Spleen (tissue), 11 donors: Measurements from ENCODE around the gene CASTOR1. TPM values are rescaled to one million over a fixed set of nuclear protein-coding genes. Genes with fewer than 3 reads are reported as not detected.

Experiments used
- DNase-seq: peaks from one replicate; pipeline ENCODE4 v3.0.0-alpha.2; 2020
- H3K27ac ChIP-seq, 8 donors: fragments of 200-600 bp; sonication (generic) in 7 of 8; 1 replicate in 4 of 8; 2 replicates in 4 of 8; pipeline versions ENCODE4 v1.5.0 to v1.8.0; 2016 to 2021; ENCODE audit warnings: inconsistent platforms in 4 of 8, mild to moderate bottlenecking in 4 of 8, moderate library complexity in 1 of 8
- H3K27me3 ChIP-seq, 7 donors: fragments of 200-600 bp; sonication (generic) in 6 of 7; replicated peaks in 1 of 7; 1 replicate in 4 of 7; 2 replicates in 3 of 7; pipeline versions ENCODE4 v1.5.0 to v1.8.0; 2016 to 2021; ENCODE audit warnings: inconsistent platforms in 3 of 7, mild to moderate bottlenecking in 1 of 7
- H3K36me3 ChIP-seq, 6 donors: fragments of 200-600 bp; sonication (generic) in 5 of 6; 1 replicate in 4 of 6; 2 replicates in 2 of 6; pipeline versions ENCODE4 v1.5.0 to v1.8.0; 2016 to 2021; ENCODE audit warnings: inconsistent platforms in 2 of 6
- H3K4me1 ChIP-seq, 6 donors: fragments of 200-600 bp; sonication (generic) in 5 of 6; 1 replicate in 3 of 6; 2 replicates in 3 of 6; pipeline versions ENCODE4 v1.5.0 to v1.8.0; 2016 to 2021; ENCODE audit warnings: inconsistent platforms in 3 of 6
- H3K4me3 ChIP-seq, 8 donors: fragments of 200-600 bp; sonication (generic) in 7 of 8; 1 replicate in 4 of 8; 2 replicates in 4 of 8; pipeline versions ENCODE4 v1.5.0 to v1.8.0; 2016 to 2021; ENCODE audit warnings: inconsistent platforms in 4 of 8, mild to moderate bottlenecking in 4 of 8, moderate library complexity in 2 of 8
- H3K9me3 ChIP-seq, 8 donors: fragments of 200-600 bp; sonication (generic) in 7 of 8; 1 replicate in 4 of 8; 2 replicates in 4 of 8; pipeline versions ENCODE4 v1.5.0 to v1.8.0; 2016 to 2021; ENCODE audit warnings: inconsistent platforms in 4 of 8
- POLR2A ChIP-seq, 3 donors: fragments of 450-650 bp; IDR thresholded peaks; one replicate each; pipeline ENCODE4 v1.5.1; 2017; ENCODE audit warnings: antibody characterized with exemption in 3 of 3, mild to moderate bottlenecking in 1 of 3
- POLR2AphosphoS5 ChIP-seq, 3 donors: sonication (generic); formaldehyde crosslinking; IDR thresholded peaks; one replicate each; pipeline ENCODE4 v1.5.1; 2017; ENCODE audit warnings: antibody characterized with exemption in 3 of 3
- WGBS, 5 donors: extraction: QIAGEN DNeasy Blood & Tissue Kit in 3 of 5; methylation state at CpG; one replicate each; pipeline versions ENCODE4 v1.1.5 to v1.1.7; 2013 to 2018; 5-methylcytosine and 5-hydroxymethylcytosine counted together
- intact Hi-C: fragments of 100-400 bp; cut with DNase I; formaldehyde crosslinking; loops from one replicate; pipeline ENCODE4 v1.15.0; 2023; ENCODE audit warnings: low total_unique reads
- polyA plus RNA-seq, 3 donors: library from polyadenylated mRNA; stranded (reverse); fragments of 200-250 nt; gene quantifications; one replicate each; pipeline ENCODE4 v1.2.1, GENCODE V29; 2013
- total RNA-seq, 7 donors: library from RNA; depleted of rRNA in 3 of 7; stranded (reverse); fragments of >200 nt in 3 of 7; fragmentation: NEBNext Ultra II Directional in 4 of 7; extraction: Animal tissue kit (Norgen Biotek cat#: 25700) in 4 of 7; gene quantifications; one replicate each; pipeline versions ENCODE4 v1.1.0 to v1.2.1, GENCODE V29; 2016 to 2021
- TF ChIP-seq, protein P1 (sequence below), 11 experiments: fragments of 200-600 bp in 7 of 11; fragments of 450-650 bp in 4 of 11; sonication (generic) in 4 of 11; IDR thresholded peaks in 8 of 11; conservative IDR thresholded peaks in 3 of 11; 1 replicate in 7 of 11; 2 replicates in 4 of 11; pipeline versions ENCODE4 v1.4.0 to v1.8.0; 2016 to 2021; ENCODE audit warnings: antibody characterized with exemption in 11 of 11, inconsistent platforms in 4 of 11, mild to moderate bottlenecking in 1 of 11
- donor health status: healthy with polysubstance abuse.
- donor health status: DM: no; HTN: no; CAD: no; lungs with moderate emphysema.
- donor health status: DM: no; HTN: no; CAD: no.
- donor health status: Bipolar disorder and iron deficiency.
- donor health status: healthy.
- donor health status: DM: no; HTN: no; CAD: no.
- donor health status: DM: yes; HTN: yes; CAD: no.

CASTOR1 gene
- total and polyA plus RNA-seq, 10 donors: 5.6 to 18.9 (median 12.6) TPM

DNA sequence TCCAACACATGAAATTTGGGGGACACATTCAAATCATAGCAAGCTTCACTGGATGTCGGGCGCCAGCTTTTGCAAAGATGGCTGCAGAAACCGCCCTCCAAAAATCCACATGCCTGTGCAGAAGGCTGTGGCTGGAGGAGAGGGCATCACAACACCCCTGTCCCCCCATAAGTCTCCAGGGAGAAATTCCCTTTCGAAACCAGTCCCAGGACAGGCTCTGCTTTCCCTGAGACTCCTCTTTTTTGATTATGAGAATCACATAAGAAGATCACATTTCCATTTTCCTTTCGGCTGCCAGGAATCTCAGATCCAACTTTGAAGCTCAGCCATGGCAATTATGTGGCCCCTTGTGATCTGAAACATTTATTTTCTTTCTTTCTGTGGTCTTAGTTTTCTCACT, 52.4 kb downstream of the CASTOR1 start:
- TF ChIP-seq, protein P1, sequence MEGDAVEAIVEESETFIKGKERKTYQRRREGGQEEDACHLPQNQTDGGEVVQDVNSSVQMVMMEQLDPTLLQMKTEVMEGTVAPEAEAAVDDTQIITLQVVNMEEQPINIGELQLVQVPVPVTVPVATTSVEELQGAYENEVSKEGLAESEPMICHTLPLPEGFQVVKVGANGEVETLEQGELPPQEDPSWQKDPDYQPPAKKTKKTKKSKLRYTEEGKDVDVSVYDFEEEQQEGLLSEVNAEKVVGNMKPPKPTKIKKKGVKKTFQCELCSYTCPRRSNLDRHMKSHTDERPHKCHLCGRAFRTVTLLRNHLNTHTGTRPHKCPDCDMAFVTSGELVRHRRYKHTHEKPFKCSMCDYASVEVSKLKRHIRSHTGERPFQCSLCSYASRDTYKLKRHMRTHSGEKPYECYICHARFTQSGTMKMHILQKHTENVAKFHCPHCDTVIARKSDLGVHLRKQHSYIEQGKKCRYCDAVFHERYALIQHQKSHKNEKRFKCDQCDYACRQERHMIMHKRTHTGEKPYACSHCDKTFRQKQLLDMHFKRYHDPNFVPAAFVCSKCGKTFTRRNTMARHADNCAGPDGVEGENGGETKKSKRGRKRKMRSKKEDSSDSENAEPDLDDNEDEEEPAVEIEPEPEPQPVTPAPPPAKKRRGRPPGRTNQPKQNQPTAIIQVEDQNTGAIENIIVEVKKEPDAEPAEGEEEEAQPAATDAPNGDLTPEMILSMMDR (IDR thresholded peaks at IDR 0.05 in 8 of 11, conservative IDR thresholded peaks at IDR 0.05 in 3 of 11): no peak
- TF ChIP-seq POLR2AphosphoS5 (IDR thresholded peaks at IDR 0.05): no peak
- no peak for TF ChIP-seq POLR2A (IDR thresholded peaks at IDR 0.05)
- WGBS, 5 donors: 92 to 97% (median 95%) methylated on average over 5 of the region's 5 CpGs
- no peak for DNase-seq
- H3K9me3 ChIP-seq: no peaks in the 10 kb centered on the region
- intact Hi-C loops: no loop called here
- H3K4me3 ChIP-seq: no peak overlapping the region
- H3K4me1 ChIP-seq: peaks cover 7 to 41% (median 21%) of the 10 kb centered on the region in 6 donors
- no peak overlapping the region for H3K27ac ChIP-seq
- peaks cover 0 to 8% (median 0%) of the 10 kb centered on the region in 7 donors for H3K27me3 ChIP-seq
- no peaks in the 10 kb centered on the region for H3K36me3 ChIP-seq

DNA sequence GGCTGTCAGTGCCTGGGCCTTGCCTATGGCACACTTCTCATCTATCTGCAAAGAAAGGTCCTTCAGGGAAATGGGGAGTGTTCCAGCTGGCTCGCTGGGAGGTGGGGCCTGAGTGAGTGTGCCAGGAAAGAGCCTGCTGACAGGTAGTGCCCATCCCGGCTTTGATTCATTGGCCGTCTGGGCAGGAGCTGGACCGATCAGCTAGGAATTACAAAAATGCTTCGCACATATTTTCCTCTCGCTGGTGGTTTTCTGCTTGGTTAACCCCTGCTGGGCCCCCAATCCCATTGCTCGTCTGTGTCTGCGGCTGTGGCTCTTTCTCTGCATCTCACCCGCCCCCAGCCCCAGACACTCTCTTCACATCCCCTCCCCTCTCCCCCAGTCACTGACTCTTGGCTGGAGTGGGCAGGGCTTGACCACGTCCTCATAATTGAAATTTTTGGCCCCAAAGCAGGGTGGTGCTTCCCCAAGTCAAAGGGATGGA, 53.6 kb downstream of the CASTOR1 start:
- 52 to 76% (median 69%) methylated on average over 10 of the region's 10 CpGs for WGBS, 5 donors
- H3K27ac ChIP-seq: peak overlapping the region in 5 of 8 donors; percentile 24 to 64 (median 42)
- no peaks in the 10 kb centered on the region for H3K36me3 ChIP-seq
- H3K4me1 ChIP-seq: peaks cover 6 to 33% (median 15%) of the 10 kb centered on the region in 6 donors
- no peak for DNase-seq
- no peak for TF ChIP-seq POLR2A (IDR thresholded peaks at IDR 0.05)
- intact Hi-C loops: no loop called here
- H3K27me3 ChIP-seq: peaks cover 0 to 8% (median 0%) of the 10 kb centered on the region in 7 donors
- no peaks in the 10 kb centered on the region for H3K9me3 ChIP-seq
- no peak overlapping the region for H3K4me3 ChIP-seq

Other genes with a start within 250 kb of the CASTOR1 start
- gene HORMAD2, start 209.0 kb downstream of the CASTOR1 start, total RNA-seq: not detected
- gene HORMAD2, start 209.0 kb downstream of the CASTOR1 start, polyA plus RNA-seq: not detected
- 1 to 10 TPM in 3 of 7 donors, under 1 TPM in 2, not detected in 2; 0.32 to 3.2 (median 2.3) TPM for gene LIF, start 42.7 kb downstream of the CASTOR1 start, total RNA-seq
- under 1 TPM; 0.21 to 0.77 (median 0.24) TPM for gene LIF, start 42.7 kb downstream of the CASTOR1 start, polyA plus RNA-seq
- gene OSM, start 22.7 kb downstream of the CASTOR1 start, total RNA-seq: 10 to 100 TPM in 2 of 7 donors, 1 to 10 TPM in 5; 2.1 to 16.8 (median 4.5) TPM
- 1 to 10 TPM; 1.2 to 2.1 (median 1.7) TPM for gene OSM, start 22.7 kb downstream of the CASTOR1 start, polyA plus RNA-seq
- 10 to 100 TPM; 26.8 to 46.4 (median 34.3) TPM for gene TBC1D10A, start 37.4 kb upstream of the CASTOR1 start, total RNA-seq
- 10 to 100 TPM; 21.1 to 37.4 (median 22.1) TPM for gene TBC1D10A, start 37.4 kb upstream of the CASTOR1 start, polyA plus RNA-seq
- 100 to 1,000 TPM; 154 to 223 (median 182) TPM for gene SF3A1, start 67.4 kb upstream of the CASTOR1 start, total RNA-seq
- gene SF3A1, start 67.4 kb upstream of the CASTOR1 start, polyA plus RNA-seq: 10 to 100 TPM; 14.9 to 22.8 (median 16.1) TPM
- gene CCDC157, start 67.5 kb upstream of the CASTOR1 start, total RNA-seq: 1 to 10 TPM; 2.1 to 8.1 (median 3.5) TPM
- 1 to 10 TPM; 2.5 to 4.6 (median 3.9) TPM for gene CCDC157, start 67.5 kb upstream of the CASTOR1 start, polyA plus RNA-seq
- gene RNF215, start 97.9 kb upstream of the CASTOR1 start, total RNA-seq: 10 to 100 TPM; 10.2 to 19.5 (median 15.9) TPM
- gene RNF215, start 97.9 kb upstream of the CASTOR1 start, polyA plus RNA-seq: 10 to 100 TPM in 1 of 3 donors, 1 to 10 TPM in 2; 6.5 to 11.0 (median 8.3) TPM
- 1 to 10 TPM in 6 of 7 donors, under 1 TPM in 1; 0.52 to 6.1 (median 2.4) TPM for gene SEC14L2, start 107.5 kb upstream of the CASTOR1 start, total RNA-seq
- 1 to 10 TPM in 1 of 3 donors, under 1 TPM in 2; 0.54 to 1.5 (median 0.96) TPM for gene SEC14L2, start 107.5 kb upstream of the CASTOR1 start, polyA plus RNA-seq
- 10 to 100 TPM in 6 of 7 donors, 1 to 10 TPM in 1; 9.9 to 36.8 (median 15.4) TPM for gene MTFP1, start 136.3 kb upstream of the CASTOR1 start, total RNA-seq
- gene MTFP1, start 136.3 kb upstream of the CASTOR1 start, polyA plus RNA-seq: 10 to 100 TPM; 16.9 to 30.4 (median 26.4) TPM
- not detected for gene SEC14L3, start 182.5 kb upstream of the CASTOR1 start, total RNA-seq
- gene SEC14L3, start 182.5 kb upstream of the CASTOR1 start, polyA plus RNA-seq: not detected
- gene SEC14L4, start 216.2 kb upstream of the CASTOR1 start, total RNA-seq: 1 to 10 TPM in 3 of 7 donors, under 1 TPM in 4; 0.18 to 1.6 (median 0.68) TPM
- gene SEC14L4, start 216.2 kb upstream of the CASTOR1 start, polyA plus RNA-seq: under 1 TPM; 0.03 to 0.29 (median 0.07) TPM